ENCODE measurements around the gene STAT3. TPM values are rescaled to one million over a fixed set of nuclear protein-coding genes. Genes with fewer than 3 reads are reported as not detected.

STAT3 gene
- total and polyA plus RNA-seq, 3 experiments from 2014 or later = 148 to 166 (median 155) TPM

- CTCF ChIA-PET = interaction anchor here (1.4 kb wide), 1 partner anchor 9 kb away, joined by 4 read pairs; no protein-coding TSS in a partner anchor
- Mint-ChIP-seq H3K27ac (no peak overlapping the region), H3K4me3 (no peak overlapping the region), H3K36me3 (no peaks in the 10 kb centered on the region), H3K27me3 (no peaks in the 10 kb centered on the region), H3K9me3 (no peaks in the 10 kb centered on the region), H3K4me1 (peaks cover 9 to 10% (median 9%) of the 10 kb centered on the region in 3 donors)
- Histone ChIP-seq H3K9me3 (ENCODE audit: low read length) (no peaks in the 10 kb centered on the region), H3K4me1 (ENCODE audit: insufficient read depth, low read length) (peaks cover 16% of the 10 kb centered on the region), H3K27me3 (ENCODE audit: insufficient read depth, low read length, poor library complexity, severe bottlenecking) (no peaks in the 10 kb centered on the region), H3K27ac (ENCODE audit: low read depth, low read length) (no peak overlapping the region), H3K4me3 (ENCODE audit: low read length) (no peak overlapping the region), H3K36me3 (ENCODE audit: insufficient read depth, low read length) (no peaks in the 10 kb centered on the region)
- DNase-seq = no peak
- POLR2A ChIA-PET = interaction anchor here (0.6 to 1.0 kb wide), 2 partner anchors 9 to 138 kb away, joined by 3 to 9 read pairs; partner anchors contain the start of gene CAVIN1
Measured at GRCh38 chr17:42413464-42414040, 25.3 kb upstream of the STAT3 start.

GRCh38 chr17:42411905-42412679, 23.9 kb upstream of the STAT3 start:
- Mint-ChIP-seq H3K27ac (peak overlapping the region in 1 of 8 donors; percentile 41), H3K9me3 (no peaks in the 10 kb centered on the region), H3K27me3 (no peaks in the 10 kb centered on the region), H3K36me3 (no peaks in the 10 kb centered on the region), H3K4me1 (peaks cover 12 to 16% (median 15%) of the 10 kb centered on the region in 3 donors), H3K4me3 (no peak overlapping the region)
- ChIA-PET CTCF (interaction anchor here (1.1 to 14.7 kb wide), 2 partner anchors 94 to 109 kb away, joined by 4 to 373 read pairs; no protein-coding TSS in a partner anchor), POLR2A (interaction anchor here (0.6 kb wide), 1 partner anchor 55 kb away, joined by 4 read pairs; no protein-coding TSS in a partner anchor)
- no peaks in the 10 kb centered on the region for H3K9me3 ChIP-seq (ENCODE audit: low read length)
- no peak overlapping the region for H3K4me3 ChIP-seq (ENCODE audit: low read length)
- no peaks in the 10 kb centered on the region for H3K36me3 ChIP-seq (ENCODE audit: insufficient read depth, low read length)
- H3K4me1 ChIP-seq (ENCODE audit: insufficient read depth, low read length) = peaks cover 22% of the 10 kb centered on the region
- no peak overlapping the region for H3K27ac ChIP-seq (ENCODE audit: low read depth, low read length)
- H3K27me3 ChIP-seq (ENCODE audit: insufficient read depth, low read length, poor library complexity, severe bottlenecking) = no peaks in the 10 kb centered on the region
- DNase-seq = no peak

GRCh38 chr17:42411361-42411760, 23.1 kb upstream of the STAT3 start:
- Mint-ChIP-seq H3K9me3 (no peaks in the 10 kb centered on the region), H3K4me3 (no peak overlapping the region), H3K4me1 (peaks cover 12 to 16% (median 15%) of the 10 kb centered on the region in 3 donors), H3K27ac (no peak overlapping the region), H3K36me3 (no peaks in the 10 kb centered on the region), H3K27me3 (no peaks in the 10 kb centered on the region)
- H3K36me3 ChIP-seq (ENCODE audit: insufficient read depth, low read length) = no peaks in the 10 kb centered on the region
- POLR2A ChIA-PET = no interaction called here
- DNase-seq = no peak
- no peaks in the 10 kb centered on the region for H3K27me3 ChIP-seq (ENCODE audit: insufficient read depth, low read length, poor library complexity, severe bottlenecking)
- CTCF ChIA-PET = interaction anchor here (1.1 to 14.7 kb wide), 3 partner anchors 93 to 110 kb away, joined by 4 to 373 read pairs (median 5); no protein-coding TSS in a partner anchor
- H3K9me3 ChIP-seq (ENCODE audit: low read length) = no peaks in the 10 kb centered on the region
- H3K4me1 ChIP-seq (ENCODE audit: insufficient read depth, low read length) = peaks cover 25% of the 10 kb centered on the region
- H3K27ac ChIP-seq (ENCODE audit: low read depth, low read length) = no peak overlapping the region
- no peak overlapping the region for H3K4me3 ChIP-seq (ENCODE audit: low read length)

- H3K4me3 Mint-ChIP-seq = no peak overlapping the region
- Histone ChIP-seq H3K4me1 (ENCODE audit: insufficient read depth, low read length) (peaks cover 22% of the 10 kb centered on the region), H3K27me3 (ENCODE audit: insufficient read depth, low read length, poor library complexity, severe bottlenecking) (no peaks in the 10 kb centered on the region), H3K27ac (ENCODE audit: low read depth, low read length) (no peak overlapping the region), H3K36me3 (ENCODE audit: insufficient read depth, low read length) (no peaks in the 10 kb centered on the region), H3K9me3 (ENCODE audit: low read length) (no peaks in the 10 kb centered on the region), H3K4me3 (ENCODE audit: low read length) (no peak overlapping the region)
- no peaks in the 10 kb centered on the region for H3K9me3 Mint-ChIP-seq
- no peak overlapping the region for H3K27ac Mint-ChIP-seq
- CTCF ChIA-PET = interaction anchor here (1.7 to 14.7 kb wide), 2 partner anchors 92 to 107 kb away, joined by 5 to 373 read pairs; no protein-coding TSS in a partner anchor
- peaks cover 15 to 19% (median 18%) of the 10 kb centered on the region in 3 donors for H3K4me1 Mint-ChIP-seq
- no peak for DNase-seq
- no peaks in the 10 kb centered on the region for H3K36me3 Mint-ChIP-seq
- H3K27me3 Mint-ChIP-seq = no peaks in the 10 kb centered on the region
- POLR2A ChIA-PET = no interaction called here
Measured at GRCh38 chr17:42410319-42410685, 22.1 kb upstream of the STAT3 start.

- no peak for DNase-seq
- H3K4me3 Mint-ChIP-seq = no peak overlapping the region
- no peak overlapping the region for H3K4me3 ChIP-seq (ENCODE audit: low read length)
- H3K4me1 Mint-ChIP-seq = peaks cover 10 to 13% (median 12%) of the 10 kb centered on the region in 3 donors
- CTCF ChIA-PET = interaction anchor here (1.7 to 14.7 kb wide), 2 partner anchors 92 to 108 kb away, joined by 5 to 373 read pairs; no protein-coding TSS in a partner anchor
- H3K36me3 Mint-ChIP-seq = no peaks in the 10 kb centered on the region
- no peaks in the 10 kb centered on the region for H3K36me3 ChIP-seq (ENCODE audit: insufficient read depth, low read length)
- no peak overlapping the region for H3K27ac ChIP-seq (ENCODE audit: low read depth, low read length)
- H3K4me1 ChIP-seq (ENCODE audit: insufficient read depth, low read length) = peaks cover 16% of the 10 kb centered on the region
- H3K9me3 ChIP-seq (ENCODE audit: low read length) = no peaks in the 10 kb centered on the region
- POLR2A ChIA-PET = interaction anchor here (0.6 kb wide), 1 partner anchor 96 kb away, joined by 10 read pairs; no protein-coding TSS in a partner anchor
- H3K27ac Mint-ChIP-seq = no peak overlapping the region
- no peaks in the 10 kb centered on the region for H3K27me3 Mint-ChIP-seq
- no peaks in the 10 kb centered on the region for H3K27me3 ChIP-seq (ENCODE audit: insufficient read depth, low read length, poor library complexity, severe bottlenecking)
- no peaks in the 10 kb centered on the region for H3K9me3 Mint-ChIP-seq
Measured at GRCh38 chr17:42409523-42410318, 21.5 kb upstream of the STAT3 start.

GRCh38 chr17:42408061-42408460, 19.8 kb upstream of the STAT3 start:
- Histone ChIP-seq H3K9me3 (ENCODE audit: low read length) (no peaks in the 10 kb centered on the region), H3K4me3 (ENCODE audit: low read length) (no peak overlapping the region), H3K27ac (ENCODE audit: low read depth, low read length) (no peak overlapping the region), H3K36me3 (ENCODE audit: insufficient read depth, low read length) (no peaks in the 10 kb centered on the region), H3K27me3 (ENCODE audit: insufficient read depth, low read length, poor library complexity, severe bottlenecking) (no peaks in the 10 kb centered on the region), H3K4me1 (ENCODE audit: insufficient read depth, low read length) (peaks cover 9% of the 10 kb centered on the region)
- H3K9me3 Mint-ChIP-seq = no peaks in the 10 kb centered on the region
- POLR2A ChIA-PET = no interaction called here
- CTCF ChIA-PET = interaction anchor here (1.1 to 14.7 kb wide), 4 partner anchors 19 to 111 kb away, joined by 3 to 373 read pairs (median 20); partner anchors contain the start of gene STAT3
- H3K4me1 Mint-ChIP-seq = peaks cover 6 to 11% (median 9%) of the 10 kb centered on the region in 3 donors
- DNase-seq = no peak
- H3K36me3 Mint-ChIP-seq = no peaks in the 10 kb centered on the region
- peak overlapping the region in 1 of 8 donors; percentile 84 for H3K27ac Mint-ChIP-seq
- H3K27me3 Mint-ChIP-seq = peaks cover 0 to 2% of the 10 kb centered on the region in 2 donors
- H3K4me3 Mint-ChIP-seq = no peak overlapping the region

- Mint-ChIP-seq H3K27ac (peak overlapping the region in 5 of 8 donors; percentile 15 to 79 (median 62)), H3K27me3 (peaks cover 0 to 2% of the 10 kb centered on the region in 2 donors), H3K9me3 (no peaks in the 10 kb centered on the region), H3K4me1 (peaks cover 6 to 11% (median 9%) of the 10 kb centered on the region in 3 donors), H3K36me3 (no peaks in the 10 kb centered on the region), H3K4me3 (no peak overlapping the region)
- Histone ChIP-seq H3K4me3 (ENCODE audit: low read length) (no peak overlapping the region), H3K36me3 (ENCODE audit: insufficient read depth, low read length) (no peaks in the 10 kb centered on the region), H3K4me1 (ENCODE audit: insufficient read depth, low read length) (peaks cover 9% of the 10 kb centered on the region), H3K27me3 (ENCODE audit: insufficient read depth, low read length, poor library complexity, severe bottlenecking) (no peaks in the 10 kb centered on the region), H3K27ac (ENCODE audit: low read depth, low read length) (no peak overlapping the region), H3K9me3 (ENCODE audit: low read length) (no peaks in the 10 kb centered on the region)
- peak; percentile 34 to 76 (median 54) for DNase-seq
- ChIA-PET CTCF (interaction anchor here (1.0 to 14.7 kb wide), 14 partner anchors 11 to 382 kb away, joined by 3 to 373 read pairs (median 8); partner anchors contain the start of genes CAVIN1 and STAT3), POLR2A (no interaction called here)
Measured at GRCh38 chr17:42407289-42407836, 19.1 kb upstream of the STAT3 start.
